CD4-positive, CD25-positive, alpha-beta regulatory T cell (primary cell): ENCODE results near the gene SZT2. TPM values are rescaled to one million over a fixed set of nuclear protein-coding genes. Genes with fewer than 3 reads are reported as not detected.
"Not testable (repeated sequence)": the region's sequence is repeated elsewhere in the genome, so short reads cannot be mapped to it uniquely, and the experiment has no call there.

Experiments
- ATAC-seq, 2 donors: fragments of 150-1000 bp; cut with Tn5 transposase; one replicate each; pipeline ENCODE4 v1.10.0; 2021; ENCODE audit warnings: low read depth in 2 of 2, moderate number of reproducible peaks in 2 of 2, moderate library complexity in 1 of 2
- DNase-seq, 3 donors: peaks; one replicate each; pipeline versions ENCODE4 v3.0.0 to v3.0.0-alpha.2; 2012 to 2022; ENCODE audit warnings: mixed read lengths in 1 of 3
- H3K27ac ChIP-seq: one replicate; pipeline ENCODE4 v1.7.0; 2013; ENCODE audit warnings: mild to moderate bottlenecking, low read length; ENCODE audit not compliant: insufficient read depth, poor library complexity, severe bottlenecking
- H3K27me3 ChIP-seq: one replicate; pipeline ENCODE4 v1.7.0; 2013; ENCODE audit warnings: low read length; ENCODE audit not compliant: control insufficient read depth, insufficient read depth
- H3K36me3 ChIP-seq: one replicate; pipeline ENCODE4 v1.7.0; 2013; ENCODE audit warnings: mild to moderate bottlenecking, low read length, moderate library complexity; ENCODE audit not compliant: control insufficient read depth, insufficient read depth
- H3K4me1 ChIP-seq: 2 replicates; pipeline ENCODE4 v1.7.0; 2013; ENCODE audit warnings: mild to moderate bottlenecking, low read length; ENCODE audit not compliant: insufficient read depth, control insufficient read depth, poor library complexity, severe bottlenecking
- H3K4me3 ChIP-seq: one replicate; pipeline ENCODE4 v1.7.0; 2013; ENCODE audit warnings: low read depth, mild to moderate bottlenecking, low read length, moderate library complexity
- H3K9me3 ChIP-seq, 2 experiments: 1 replicate in 1 of 2; 2 replicates in 1 of 2; pipeline ENCODE4 v1.7.0; 2013; ENCODE audit warnings: low read length in 2 of 2, mild to moderate bottlenecking in 1 of 2, moderate library complexity in 1 of 2; ENCODE audit not compliant: control insufficient read depth in 2 of 2
- H3K27ac Mint-ChIP-seq, 3 donors: one replicate each; pipeline ENCODE4 v1.8.0; 2020 to 2022; ENCODE audit warnings: mild to moderate bottlenecking in 3 of 3, mixed read lengths in 3 of 3, moderate library complexity in 2 of 3
- H3K27me3 Mint-ChIP-seq: one replicate; pipeline ENCODE4 v1.8.0; 2022; ENCODE audit warnings: mild to moderate bottlenecking, mixed read lengths
- H3K36me3 Mint-ChIP-seq: one replicate; pipeline ENCODE4 v1.8.0; 2020; ENCODE audit warnings: mixed read lengths
- H3K4me1 Mint-ChIP-seq, 4 donors: one replicate each; pipeline ENCODE4 v1.8.0; 2020 to 2022; ENCODE audit warnings: mixed read lengths in 4 of 4, mild to moderate bottlenecking in 1 of 4
- H3K4me3 Mint-ChIP-seq, 4 donors: one replicate each; pipeline ENCODE4 v1.8.0; 2020 to 2022; ENCODE audit warnings: mild to moderate bottlenecking in 4 of 4, mixed read lengths in 4 of 4, moderate library complexity in 3 of 4
- H3K9me3 Mint-ChIP-seq, 7 donors: one replicate each; pipeline ENCODE4 v1.8.0; 2020 to 2022; ENCODE audit warnings: mixed read lengths in 7 of 7, mild to moderate bottlenecking in 3 of 7, moderate library complexity in 2 of 7
- polyA plus RNA-seq, 4 donors: library from polyadenylated mRNA; unstranded; fragments of 300-500 nt; fragmentation: Illumina TruSeq; gene quantifications; one replicate each; pipeline ENCODE4 v1.2.3, GENCODE V29; 2021
- total RNA-seq: library from RNA; stranded (reverse); gene quantifications from one replicate; pipeline ENCODE4 v1.2.3, GENCODE V29; 2022

SZT2 gene
- total and polyA plus RNA-seq, 5 donors from 2014 or later = 1.5 to 107 (median 3.9) TPM

DNA sequence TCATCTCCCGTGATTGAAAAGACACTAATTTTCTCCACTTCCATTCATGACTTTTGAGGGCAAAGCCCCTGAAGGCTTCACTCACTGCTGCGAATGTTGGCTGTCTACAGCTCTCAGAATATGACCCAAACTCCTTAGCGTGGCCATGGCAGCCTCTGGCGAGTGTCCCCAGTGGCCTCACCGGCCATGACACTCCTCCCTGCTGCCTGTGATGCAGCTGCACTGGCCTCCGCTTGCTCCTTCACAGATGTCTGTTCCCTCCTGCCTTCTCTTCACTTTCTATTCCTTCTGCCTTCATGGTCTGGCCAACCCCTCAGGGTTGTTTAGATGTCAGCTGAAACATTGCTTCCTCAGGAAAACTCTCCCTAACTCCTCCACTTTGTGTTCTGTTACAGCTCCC lies 110.2 kb downstream of the SZT2 start:
- Mint-ChIP-seq H3K36me3 (no peaks in the 10 kb centered on the region), H3K9me3 (peaks cover 0 to 2% (median 0%) of the 10 kb centered on the region in 7 donors), H3K27me3 (peaks cover 21% of the 10 kb centered on the region), H3K27ac (no peak overlapping the region), H3K4me3 (no peak overlapping the region), H3K4me1 (no peaks in the 10 kb centered on the region)
- DNase-seq (no peak), ATAC-seq (no peak)
- Histone ChIP-seq H3K27me3 (no peaks in the 10 kb centered on the region), H3K9me3 (no peaks in the 10 kb centered on the region), H3K4me3 (no peak overlapping the region), H3K27ac (no peak overlapping the region), H3K4me1 (no peaks in the 10 kb centered on the region), H3K36me3 (no peaks in the 10 kb centered on the region)

GRCh38 chr1:43501806-43502205 lies 112.1 kb downstream of the SZT2 start:
- H3K27me3 Mint-ChIP-seq = peaks cover 18% of the 10 kb centered on the region
- not testable (repeated sequence) for H3K27me3 ChIP-seq, ATAC-seq, H3K4me1 Mint-ChIP-seq, H3K4me1 ChIP-seq, H3K9me3 ChIP-seq, H3K27ac Mint-ChIP-seq, H3K4me3 Mint-ChIP-seq, DNase-seq, H3K36me3 ChIP-seq, H3K9me3 Mint-ChIP-seq, H3K36me3 Mint-ChIP-seq, H3K4me3 ChIP-seq, H3K27ac ChIP-seq

- no peaks in the 10 kb centered on the region for H3K36me3 ChIP-seq
- no peak overlapping the region for H3K27ac ChIP-seq
- H3K4me1 ChIP-seq = no peaks in the 10 kb centered on the region
- H3K27me3 Mint-ChIP-seq = peaks cover 5% of the 10 kb centered on the region
- H3K9me3 ChIP-seq = no peaks in the 10 kb centered on the region
- ATAC-seq = no peak
- H3K9me3 Mint-ChIP-seq = peaks cover 0 to 2% (median 0%) of the 10 kb centered on the region in 7 donors
- no peak overlapping the region for H3K4me3 Mint-ChIP-seq
- H3K27ac Mint-ChIP-seq = no peak overlapping the region
- H3K36me3 Mint-ChIP-seq = no peaks in the 10 kb centered on the region
- no peak for DNase-seq
- H3K4me3 ChIP-seq = no peak overlapping the region
- H3K4me1 Mint-ChIP-seq = peaks cover 0 to 1% (median 0%) of the 10 kb centered on the region in 4 donors
- H3K27me3 ChIP-seq = no peaks in the 10 kb centered on the region
Observed at GRCh38 chr1:43503534-43503933, 113.8 kb downstream of the SZT2 start.

Other genes with a start within 250 kb of the SZT2 start
- gene EBNA1BP2, start 217.6 kb upstream of the SZT2 start, total RNA-seq = 17.4 TPM
- gene EBNA1BP2, start 217.6 kb upstream of the SZT2 start, polyA plus RNA-seq = 10 to 100 TPM; 51.7 to 62.0 (median 54.1) TPM
- not detected for gene CFAP57, start 217.6 kb upstream of the SZT2 start, total RNA-seq
- under 1 TPM in 1 of 4 donors, not detected in 3; 0.13 TPM for gene CFAP57, start 217.6 kb upstream of the SZT2 start, polyA plus RNA-seq
- gene TMEM125, start 119.9 kb upstream of the SZT2 start, total RNA-seq = not detected
- not detected for gene TMEM125, start 119.9 kb upstream of the SZT2 start, polyA plus RNA-seq
- not detected for gene C1orf210, start 104.3 kb upstream of the SZT2 start, total RNA-seq
- not detected for gene C1orf210, start 104.3 kb upstream of the SZT2 start, polyA plus RNA-seq
- 1.3 TPM for gene TIE1, start 88.9 kb upstream of the SZT2 start, total RNA-seq
- not detected for gene TIE1, start 88.9 kb upstream of the SZT2 start, polyA plus RNA-seq
- gene MPL, start 52.1 kb upstream of the SZT2 start, total RNA-seq = 2.2 TPM
- not detected for gene MPL, start 52.1 kb upstream of the SZT2 start, polyA plus RNA-seq
- gene CDC20, start 30.9 kb upstream of the SZT2 start, total RNA-seq = 1.2 TPM
- gene CDC20, start 30.9 kb upstream of the SZT2 start, polyA plus RNA-seq = 1 to 10 TPM; 4.2 to 7.5 (median 5.8) TPM
- gene ELOVL1, start 21.9 kb upstream of the SZT2 start, total RNA-seq = 37.1 TPM
- 100 to 1,000 TPM in 1 of 4 donors, 10 to 100 TPM in 3; 74.5 to 114 (median 77.7) TPM for gene ELOVL1, start 21.9 kb upstream of the SZT2 start, polyA plus RNA-seq
- gene MED8, start 99 bp upstream of the SZT2 start, total RNA-seq = 18.4 TPM
- gene MED8, start 99 bp upstream of the SZT2 start, polyA plus RNA-seq = 10 to 100 TPM; 41.8 to 51.3 (median 48.4) TPM
- gene HYI, start 64.0 kb downstream of the SZT2 start, total RNA-seq = 8.4 TPM
- 1 to 10 TPM in 3 of 4 donors, under 1 TPM in 1; 0.85 to 3.4 (median 2.4) TPM for gene HYI, start 64.0 kb downstream of the SZT2 start, polyA plus RNA-seq
- gene PTPRF, start 141.0 kb downstream of the SZT2 start, total RNA-seq = 0.22 TPM
- not detected for gene PTPRF, start 141.0 kb downstream of the SZT2 start, polyA plus RNA-seq